ENCODE data around the gene ZBTB16.

The ZBTB16 gene

GRCh38 chr11:114132944-114133394, 73.5 kb downstream of the ZBTB16 start:
- no peak for FAIRE-seq

- FAIRE-seq, result no peak
Measured at GRCh38 chr11:114133548-114134329, 74.2 kb downstream of the ZBTB16 start.

DNA sequence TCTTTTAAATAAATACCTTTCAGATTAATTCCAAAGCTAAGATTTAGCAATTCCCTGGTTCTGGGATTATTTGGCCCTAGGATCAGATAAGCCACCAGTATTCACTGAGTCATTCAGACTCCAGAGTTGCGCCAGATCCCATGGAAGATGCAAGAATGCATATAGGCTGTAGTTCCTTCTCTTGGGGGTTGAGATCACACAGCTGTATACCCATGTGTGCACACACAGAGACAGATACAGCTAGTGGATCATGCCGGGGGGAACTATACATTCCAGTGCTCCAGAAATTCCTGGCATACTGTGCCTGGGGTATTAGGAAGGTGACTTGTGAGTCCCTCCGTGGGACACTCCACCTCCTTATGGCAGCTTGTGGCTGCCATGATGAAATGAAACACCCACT, 75.4 kb downstream of the ZBTB16 start:
- no peak for FAIRE-seq

GRCh38 chr11:114135737-114136151, 76.2 kb downstream of the ZBTB16 start:
- FAIRE-seq, result no peak

DNA sequence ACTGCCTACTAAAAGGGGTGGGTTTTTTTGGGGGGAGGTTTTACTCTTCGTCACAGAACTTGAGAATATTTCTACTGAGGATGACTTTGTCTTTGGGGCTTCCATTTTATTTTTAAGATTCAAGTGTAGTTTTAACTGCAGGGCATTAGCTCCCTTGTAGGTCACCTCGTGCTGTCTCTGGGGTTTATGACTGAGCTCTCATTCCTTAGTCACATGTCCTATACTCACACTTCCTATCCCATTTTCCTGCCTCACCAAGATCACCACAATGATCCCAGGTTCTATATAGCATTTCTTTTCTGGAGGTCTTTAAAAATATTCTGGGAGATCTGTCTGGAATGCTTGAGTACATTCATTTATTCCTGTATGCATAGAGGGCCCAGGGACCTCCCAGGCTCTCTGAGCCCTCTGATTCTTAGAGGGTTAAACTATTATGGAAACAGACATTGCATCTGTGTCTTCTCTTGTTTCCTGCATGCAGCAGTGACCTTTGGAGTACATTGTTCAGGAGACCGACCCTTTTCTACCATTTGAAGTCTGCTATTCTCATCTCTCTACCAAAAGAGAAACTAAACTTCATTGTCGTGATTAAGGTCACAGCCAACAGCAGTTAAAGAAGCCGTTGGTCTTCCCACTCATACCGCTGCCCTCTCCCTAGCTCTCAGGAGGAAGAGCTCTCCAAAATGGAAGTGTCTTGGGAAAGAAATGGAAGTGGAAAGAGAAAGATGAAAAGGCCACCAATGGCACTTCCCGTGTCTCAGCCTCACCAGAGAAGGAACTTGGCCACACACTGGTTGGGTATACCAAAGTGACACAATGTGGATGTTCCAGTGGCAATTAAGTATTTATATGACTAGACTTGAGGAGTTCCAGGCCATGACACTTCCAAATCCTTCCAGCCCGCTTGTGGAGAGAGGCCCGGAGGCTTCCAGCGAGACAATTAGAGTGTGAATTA, 77.5 kb downstream of the ZBTB16 start:
- no peak for FAIRE-seq

DNA sequence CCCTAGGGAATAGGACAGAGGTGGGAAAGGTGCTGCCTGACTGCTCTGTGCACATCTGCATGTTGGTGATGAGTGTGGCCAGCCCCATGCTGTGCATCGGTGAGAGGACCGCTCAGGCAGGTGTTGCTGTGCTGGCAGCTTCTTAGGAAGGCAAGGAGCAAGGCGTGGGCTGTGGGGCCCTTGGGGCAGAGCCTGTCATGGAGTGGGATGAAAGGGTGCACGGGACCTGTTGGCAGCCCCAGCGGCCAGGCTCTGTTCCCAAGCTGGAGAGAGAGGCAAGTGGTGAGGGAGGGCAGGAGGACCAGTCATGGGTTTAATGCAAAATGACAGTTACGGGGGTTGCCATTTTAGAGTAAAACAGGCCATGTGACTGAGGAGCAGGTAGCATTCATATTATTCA, 78.3 kb downstream of the ZBTB16 start:
- FAIRE-seq, result no peak

DNA sequence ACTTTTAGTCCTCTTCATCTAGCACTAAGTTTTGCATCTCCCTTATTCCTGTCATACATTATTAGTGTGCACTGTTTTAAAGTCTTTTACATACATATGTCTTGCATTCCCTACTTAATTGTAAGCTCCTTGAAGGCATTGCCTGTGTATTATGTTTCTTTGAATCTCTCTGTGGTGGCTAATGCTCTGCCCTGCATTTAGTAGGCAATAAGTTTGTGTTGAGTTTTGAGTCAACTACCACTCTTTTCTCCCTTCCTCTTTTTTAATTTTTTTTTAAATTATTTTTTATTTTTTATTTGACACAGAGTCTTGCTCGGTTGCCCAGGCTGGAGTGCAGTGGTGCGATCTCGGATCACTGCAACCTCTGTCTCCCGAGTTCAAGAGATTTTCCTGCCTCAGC, 78.9 kb downstream of the ZBTB16 start:
- FAIRE-seq, result no peak

GRCh38 chr11:114140826-114141225, 81.3 kb downstream of the ZBTB16 start:
- no peak for FAIRE-seq

DNA sequence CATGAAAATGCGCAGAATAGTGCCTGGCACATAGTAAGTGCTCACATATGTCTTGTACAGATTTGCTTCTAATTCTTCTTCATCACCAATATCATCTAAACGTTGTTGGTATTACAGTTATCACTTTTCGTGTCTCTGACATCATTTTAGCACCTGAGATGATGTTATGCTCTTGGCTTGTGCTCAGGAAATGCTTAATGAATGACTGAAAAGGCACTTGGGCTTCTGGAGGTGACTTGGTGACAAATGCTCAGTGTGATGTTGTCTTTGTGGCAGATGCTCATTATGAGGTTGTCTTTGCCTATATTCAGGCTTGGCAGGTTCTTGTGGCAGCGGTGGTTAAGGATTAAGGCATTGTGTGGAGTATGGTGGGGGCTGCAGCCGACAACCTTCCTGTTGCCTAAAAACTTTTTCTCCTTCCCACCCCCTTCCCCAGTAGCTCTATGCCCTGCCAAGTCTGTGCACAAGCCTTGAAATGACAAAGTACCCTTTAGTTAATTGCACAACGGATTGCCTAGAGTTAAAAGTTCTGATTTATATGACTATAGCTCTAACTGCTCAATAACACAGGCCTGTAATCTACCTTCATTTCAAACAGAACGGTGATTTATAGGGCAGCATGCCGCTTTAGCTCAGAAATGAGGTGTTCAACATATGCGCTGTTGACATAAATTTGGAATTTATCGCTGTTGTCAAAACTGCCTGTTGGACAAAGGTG, 82.5 kb downstream of the ZBTB16 start:
- FAIRE-seq, result no peak

DNA sequence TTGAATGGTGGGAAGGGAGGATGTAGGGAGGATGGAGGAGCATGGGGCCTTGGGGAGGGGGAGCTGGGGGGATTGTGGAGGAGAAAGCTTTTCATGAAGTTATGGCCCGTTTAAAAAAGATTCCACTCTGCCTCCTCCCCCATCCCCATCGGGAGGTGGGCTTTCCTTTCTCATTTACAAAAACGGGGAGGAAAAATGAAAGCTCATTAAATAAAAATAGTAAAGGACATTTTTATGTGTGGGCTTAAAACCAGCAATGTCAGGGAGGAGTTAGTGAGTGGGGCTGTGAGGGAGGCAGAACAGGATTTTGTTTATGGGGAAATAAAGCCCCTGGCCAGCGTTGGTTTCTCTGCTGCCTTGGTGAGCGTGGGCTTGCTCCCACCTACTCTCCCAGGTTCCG, 83.2 kb downstream of the ZBTB16 start:
- no peak for FAIRE-seq

GRCh38 chr11:114145166-114145775, 85.8 kb downstream of the ZBTB16 start:
- no peak for FAIRE-seq

GRCh38 chr11:114147375-114148012, 88.0 kb downstream of the ZBTB16 start:
- no peak for FAIRE-seq

DNA sequence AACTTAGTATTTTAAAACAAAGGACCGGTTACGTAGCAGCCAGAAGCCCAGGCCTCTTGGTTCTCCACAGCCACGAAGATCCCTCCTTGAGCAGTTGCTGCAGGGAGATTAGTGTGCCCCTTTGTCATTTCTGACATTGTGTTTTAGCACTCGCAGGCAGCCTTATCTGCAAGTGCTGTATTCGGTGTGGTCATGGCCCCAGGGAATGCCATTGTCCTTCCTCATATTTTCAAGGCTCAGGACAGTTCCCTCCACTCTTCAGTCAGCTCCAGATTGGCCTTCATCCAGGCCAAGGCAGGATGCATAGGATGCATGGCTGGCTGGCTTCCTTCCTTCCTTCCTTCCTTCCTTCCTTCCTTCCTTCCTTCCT, 88.5 kb downstream of the ZBTB16 start:
- no peak for FAIRE-seq

DNA sequence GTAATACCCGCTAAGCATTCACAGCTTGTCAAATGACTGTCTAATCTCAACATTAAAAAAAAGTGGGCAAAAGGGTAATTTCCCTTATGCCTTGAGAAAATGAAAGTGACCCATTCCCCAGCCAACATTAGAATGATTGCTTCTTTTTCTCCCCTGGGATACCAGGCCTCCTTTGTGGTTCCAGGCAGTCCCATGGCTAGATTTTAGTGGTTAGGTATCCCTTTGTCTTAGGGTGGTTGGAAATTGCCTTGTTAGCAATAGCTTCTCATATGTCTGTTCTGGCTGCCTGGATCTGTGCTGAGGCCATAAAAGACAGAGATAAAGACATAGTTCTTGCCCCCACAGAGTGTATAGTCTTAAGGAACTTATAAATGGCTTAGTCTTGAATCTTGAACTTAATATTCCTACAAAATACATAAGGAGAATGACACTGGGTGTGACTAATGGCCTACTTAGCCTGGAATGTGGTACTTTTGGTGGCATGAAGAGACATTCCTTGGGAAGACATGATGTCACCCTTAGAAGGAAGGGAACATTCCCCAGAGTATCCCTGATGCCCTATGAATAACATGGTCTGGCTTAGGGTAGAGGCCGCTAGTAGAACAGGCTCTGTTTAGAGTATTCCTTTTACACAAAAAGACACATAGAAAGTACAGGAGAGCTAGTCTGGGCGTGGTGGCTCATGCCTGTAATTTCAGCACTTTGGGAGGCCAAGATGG, 90.3 kb downstream of the ZBTB16 start:
- FAIRE-seq, result no peak

- no peak for FAIRE-seq
Measured at GRCh38 chr11:114150671-114151070, 91.2 kb downstream of the ZBTB16 start.

- no peak for FAIRE-seq
Measured at GRCh38 chr11:114151631-114152030, 92.1 kb downstream of the ZBTB16 start.

DNA sequence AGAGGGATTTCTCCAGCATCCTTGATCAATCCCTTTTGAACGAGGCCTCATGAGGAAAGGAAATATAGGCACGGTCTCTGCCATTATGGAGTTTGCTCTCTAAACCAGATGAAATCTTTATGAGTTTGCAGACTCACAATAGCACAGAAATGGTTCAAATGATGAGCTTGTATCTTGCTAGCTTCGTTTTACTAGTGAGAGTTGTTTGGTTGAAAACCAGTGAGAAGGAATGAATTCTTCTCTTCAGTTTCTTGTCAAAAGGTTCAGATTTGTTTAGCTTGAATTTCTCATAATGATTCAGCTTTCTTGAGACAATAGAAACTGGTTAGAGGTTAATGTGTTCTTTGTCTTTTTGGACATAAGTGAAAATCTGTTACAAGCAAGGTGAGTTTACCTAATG, 92.7 kb downstream of the ZBTB16 start:
- FAIRE-seq, result no peak

- FAIRE-seq, result no peak
Measured at GRCh38 chr11:114152785-114153184, 93.3 kb downstream of the ZBTB16 start.

- FAIRE-seq, result no peak
Measured at GRCh38 chr11:114153224-114153623, 93.7 kb downstream of the ZBTB16 start.

DNA sequence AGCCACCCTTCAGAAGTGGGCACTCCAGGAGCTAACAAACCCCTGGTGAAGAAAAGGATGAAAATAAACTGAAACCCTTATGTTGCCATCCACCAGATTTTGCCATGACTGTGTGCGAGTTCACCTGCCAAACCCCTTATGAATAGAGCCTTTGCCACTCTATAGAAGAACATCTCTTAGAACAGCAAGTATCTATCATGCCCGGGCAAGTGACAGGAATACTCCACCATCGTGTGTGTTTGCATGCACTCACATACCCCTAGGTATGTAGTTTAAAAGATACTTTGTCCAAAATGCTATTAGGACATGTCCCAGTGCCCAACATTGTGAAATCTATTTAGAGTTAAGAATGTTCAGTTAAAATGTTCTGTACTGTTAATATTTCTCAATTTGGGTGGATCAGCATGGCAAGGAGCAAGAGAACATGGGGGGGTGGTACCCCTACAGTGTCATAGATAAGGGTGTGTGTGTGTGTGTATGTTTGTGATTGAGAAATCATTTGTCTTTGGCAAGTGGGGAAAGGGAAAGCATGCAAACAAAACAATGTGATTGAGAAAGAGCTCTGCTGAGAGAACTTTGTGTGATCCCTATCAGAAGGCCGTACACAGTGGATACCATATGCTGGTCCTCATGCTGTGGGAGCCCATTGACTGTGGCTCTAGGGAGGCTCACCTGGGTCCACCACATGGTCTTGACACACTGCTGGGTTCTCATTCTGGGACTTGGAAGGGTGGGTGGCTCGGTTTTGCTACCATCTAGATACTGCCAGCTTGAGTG, 94.9 kb downstream of the ZBTB16 start:
- no peak for FAIRE-seq

- FAIRE-seq, result no peak
Measured at GRCh38 chr11:114155116-114155515, 95.6 kb downstream of the ZBTB16 start.

Measured in endometrium (tissue), 2 donors.